NCI-H2196 treated with DMSO at 0.1 percent for 48 hours (cell line): ENCODE results near the gene BAD.
"Not testable (repeated sequence)": the region's sequence is repeated elsewhere in the genome, so short reads cannot be mapped to it uniquely, and the experiment has no call there.

Source experiments
- DNase-seq: peaks from one replicate; lab custom pipeline; 2025; ENCODE audit not compliant: unreplicated experiment; lab: John Stamatoyannopoulos, UW

Gene BAD

DNA sequence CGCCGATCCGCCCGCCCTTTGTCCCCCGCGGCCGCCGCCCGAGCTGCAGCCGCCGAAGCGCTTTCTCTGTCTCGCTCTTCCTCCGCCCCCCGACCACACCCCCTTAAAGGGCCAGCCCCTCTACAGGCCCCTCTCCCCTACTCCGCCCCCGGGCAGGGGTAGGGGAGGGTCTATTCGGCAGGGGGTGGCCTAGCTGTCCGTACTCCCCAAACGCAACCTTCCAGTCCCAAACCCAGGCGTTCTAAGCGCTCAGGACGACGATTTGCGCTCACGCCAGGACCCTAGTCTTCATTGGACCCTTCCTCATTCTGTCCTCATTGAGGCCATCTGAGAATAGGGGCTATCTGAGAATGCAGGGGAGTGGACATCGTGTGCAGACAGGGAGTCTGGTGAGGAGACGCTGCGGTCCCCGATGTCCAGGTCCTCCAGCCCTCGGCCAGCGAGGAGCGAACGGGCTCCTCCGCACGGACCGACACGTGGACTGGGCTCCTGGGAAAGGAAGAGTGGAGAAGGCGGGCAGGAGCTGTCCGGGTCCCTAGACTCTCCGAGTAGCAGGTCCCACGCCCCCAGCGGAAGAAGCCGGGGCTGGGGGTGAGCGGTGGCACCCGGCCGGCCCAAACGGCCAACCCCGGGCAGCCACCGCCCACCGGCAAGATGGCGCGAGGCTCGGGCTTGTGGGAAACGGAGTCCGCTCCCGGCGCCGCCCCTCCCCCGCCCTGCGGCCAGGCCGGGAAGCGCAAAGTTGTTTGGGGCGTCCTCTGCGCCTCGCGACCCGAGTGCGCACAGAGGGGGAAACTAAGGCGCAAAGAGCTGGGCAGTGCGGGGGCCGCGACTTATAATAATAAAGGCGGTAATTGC, 37.4 kb downstream of the BAD start, which contains the start of gene PPP1R14B:
TSS of gene PPP1R14B (minus strand) at position 73 of the 858 bp plus-strand sequence. CDS start 270 bp downstream, outside the sequence.
- peak; percentile 76 for DNase-seq

DNA sequence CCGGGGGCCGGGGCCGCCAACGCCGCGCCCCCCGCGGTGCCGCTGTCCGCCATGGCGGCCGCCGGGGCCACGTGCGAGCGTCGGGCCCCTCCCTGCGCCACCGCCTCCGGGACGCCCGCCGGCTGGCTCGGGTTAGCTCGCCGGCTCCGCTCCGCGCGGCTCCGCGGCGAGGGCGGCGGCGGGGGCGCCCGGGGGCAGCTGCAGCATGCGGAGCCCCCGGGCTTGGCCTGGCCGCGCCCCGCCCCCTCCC, 37.9 kb downstream of the BAD start:
- DNase-seq = not testable (repeated sequence)

DNA sequence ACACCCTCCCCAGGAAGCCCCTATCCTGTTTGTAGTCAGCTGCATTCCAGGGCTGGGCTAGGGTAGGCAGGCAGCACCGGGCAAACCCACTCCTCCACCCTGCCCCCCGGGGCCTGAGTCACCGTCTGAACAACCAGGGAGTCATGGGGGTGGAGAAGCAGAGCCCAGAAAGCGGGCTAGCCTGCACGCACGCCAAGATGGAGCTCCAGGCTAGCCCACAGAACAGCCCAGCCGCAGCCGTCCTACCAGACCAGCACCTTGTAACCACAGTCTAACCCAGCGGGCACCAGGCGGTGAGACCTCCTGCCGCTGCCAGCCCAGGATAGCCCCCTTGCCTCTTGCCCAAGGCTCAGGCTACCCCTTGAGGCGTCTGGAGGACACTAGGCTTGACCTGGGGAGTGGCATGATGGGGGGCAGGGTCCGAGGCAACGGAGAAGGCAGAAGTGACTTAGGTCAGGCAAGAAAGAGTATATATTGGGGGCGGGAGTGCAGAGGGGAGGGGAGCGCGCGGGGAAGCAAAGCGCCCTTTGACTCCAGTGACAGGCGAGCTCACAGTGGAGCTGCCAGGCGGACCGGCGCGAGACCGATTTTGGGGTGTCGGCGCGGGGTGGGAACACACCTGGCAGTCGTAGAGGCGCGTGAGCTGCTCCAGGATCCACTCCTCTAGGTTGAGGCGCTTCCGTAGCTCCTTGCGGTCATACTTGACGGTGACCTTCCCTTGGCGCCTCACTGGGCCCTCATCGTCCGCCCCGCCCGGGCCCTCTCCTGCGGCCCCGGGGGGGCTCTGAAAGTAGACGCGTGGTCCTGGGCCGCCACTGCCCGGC, 38.5 kb downstream of the BAD start:
- peak; percentile 37 for DNase-seq

DNA sequence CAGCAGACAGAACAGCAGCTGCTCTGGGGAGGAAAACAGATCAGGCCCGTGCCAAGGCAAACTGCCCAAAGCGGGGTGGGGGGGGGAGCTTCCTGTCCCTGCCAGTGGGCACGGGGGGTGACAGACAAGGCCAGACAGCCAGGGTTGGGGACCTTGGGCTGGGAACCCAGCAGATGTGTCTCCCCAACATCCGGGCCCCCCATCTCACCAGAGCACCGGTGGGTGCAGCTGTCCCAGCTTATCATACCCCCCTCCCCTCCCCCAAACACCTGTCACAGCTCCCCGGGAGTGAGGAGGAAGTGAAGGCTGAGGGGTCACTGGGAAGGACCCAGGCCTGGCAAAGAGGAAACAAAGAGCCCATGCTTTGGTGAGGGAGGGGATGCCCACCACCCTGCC, 39.1 kb downstream of the BAD start:
- DNase-seq = peak; percentile 30

DNA sequence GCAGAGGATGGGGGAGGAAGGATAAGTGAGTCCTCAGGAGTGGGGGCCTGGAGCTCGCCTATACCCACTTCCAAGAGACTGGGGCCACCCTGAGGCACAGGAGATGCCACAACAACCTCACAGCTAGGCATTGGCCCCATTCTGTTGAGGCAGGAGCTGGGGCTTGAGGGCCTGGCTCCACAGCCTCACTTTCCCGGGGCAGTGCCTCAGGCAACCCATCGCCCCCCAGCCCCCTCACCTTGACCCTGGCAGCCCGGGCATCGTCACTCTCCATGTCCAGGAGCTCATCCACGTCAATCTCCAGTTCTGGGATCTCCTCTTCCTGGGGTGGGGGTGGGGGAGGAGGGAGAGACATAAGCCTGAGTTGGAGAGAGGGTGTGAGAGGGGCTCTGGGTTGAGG, 39.5 kb downstream of the BAD start:
- no peak for DNase-seq

DNA sequence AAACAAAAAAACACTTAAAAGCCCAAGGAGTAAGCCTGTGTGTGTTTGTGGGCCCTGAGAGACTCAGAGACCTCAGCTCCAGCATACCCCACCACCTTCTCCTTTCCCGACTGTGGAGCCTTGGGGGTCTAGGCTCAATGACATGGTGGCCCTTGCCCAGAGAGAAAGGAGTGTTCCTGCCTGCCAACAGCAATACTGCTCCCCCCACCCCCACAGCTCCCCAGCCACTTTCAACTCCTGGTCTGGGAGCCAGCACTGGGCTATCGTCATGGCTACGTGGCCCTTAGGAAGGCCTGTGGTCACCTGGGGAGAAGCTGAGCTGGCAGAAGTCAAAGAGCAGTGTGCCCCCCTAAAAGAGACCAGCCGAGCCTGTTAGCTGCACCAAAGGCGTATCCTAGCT, 40.4 kb downstream of the BAD start:
- DNase-seq = no peak

DNA sequence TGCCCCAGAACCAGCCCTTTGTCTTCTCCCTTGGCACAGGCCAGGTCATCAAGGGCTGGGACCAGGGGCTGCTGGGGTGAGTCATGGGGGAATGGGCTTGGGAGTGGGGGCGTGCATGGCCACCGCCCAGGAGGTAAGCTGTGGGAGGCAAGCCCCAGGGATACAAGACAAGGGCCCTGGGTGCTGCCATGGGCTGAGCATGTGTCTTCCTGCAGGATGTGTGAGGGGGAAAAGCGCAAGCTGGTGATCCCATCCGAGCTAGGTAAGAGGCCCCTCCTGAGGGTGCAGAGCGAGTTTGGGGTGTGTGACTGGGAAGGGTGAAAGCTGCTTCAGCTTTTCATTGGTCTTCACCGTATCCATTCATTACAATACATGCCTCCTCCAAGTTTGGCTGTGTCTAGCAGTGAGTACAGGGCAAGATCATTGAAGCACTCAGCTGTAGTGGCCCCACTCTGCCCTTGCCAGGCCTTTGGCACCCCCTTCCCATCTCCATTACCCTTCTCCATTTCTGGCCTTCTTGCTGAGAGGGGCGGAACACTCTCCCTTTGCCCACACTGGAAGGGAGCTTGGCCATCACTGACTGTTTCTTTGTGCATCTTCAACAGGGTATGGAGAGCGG, 41.1 kb downstream of the BAD start:
- no peak for DNase-seq

DNA sequence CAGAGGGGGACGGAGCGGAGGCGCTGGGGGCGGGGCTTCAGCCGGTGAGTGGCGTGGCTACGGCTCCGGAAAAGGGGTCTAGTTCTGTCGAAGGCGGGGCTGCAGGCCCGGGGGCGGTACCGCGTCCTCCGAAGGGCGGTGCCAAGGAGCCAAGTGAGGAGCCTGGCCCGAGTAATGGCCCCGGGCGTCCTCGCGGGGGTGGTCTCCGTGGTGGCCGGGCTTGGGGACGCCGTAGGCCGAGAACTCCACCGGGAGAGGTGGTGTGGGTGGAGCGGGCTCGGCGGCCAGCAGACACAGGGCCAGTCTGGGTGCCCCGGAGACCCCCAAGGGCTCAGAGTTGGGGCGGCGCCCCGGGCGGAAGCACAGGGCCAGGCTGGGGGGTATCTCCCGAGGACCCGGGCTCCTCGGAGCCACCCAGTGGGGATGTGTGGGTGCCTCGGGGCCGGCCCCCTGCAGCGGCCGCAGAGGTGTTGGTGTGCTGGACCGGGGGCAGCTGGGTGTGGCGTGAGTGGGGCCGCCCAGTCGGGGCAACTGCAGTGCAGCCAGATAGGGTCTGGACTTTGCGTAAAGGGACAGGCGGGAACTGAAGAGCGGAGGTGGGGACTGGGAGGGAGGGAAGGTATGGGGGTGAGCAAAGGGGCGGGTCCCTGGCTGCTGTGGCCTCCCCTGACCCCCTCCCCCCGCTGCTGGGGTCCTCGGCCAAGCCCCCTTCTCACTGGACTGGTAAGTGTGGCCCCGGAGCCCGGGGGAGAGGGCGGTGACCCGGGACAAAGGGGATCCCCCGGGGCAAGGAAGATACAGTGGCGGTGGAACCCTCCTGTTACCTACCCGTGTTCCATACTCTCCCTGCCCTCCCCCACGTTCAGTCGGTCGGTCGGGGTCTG, 42.7 kb downstream of the BAD start:
- DNase-seq = no peak

DNA sequence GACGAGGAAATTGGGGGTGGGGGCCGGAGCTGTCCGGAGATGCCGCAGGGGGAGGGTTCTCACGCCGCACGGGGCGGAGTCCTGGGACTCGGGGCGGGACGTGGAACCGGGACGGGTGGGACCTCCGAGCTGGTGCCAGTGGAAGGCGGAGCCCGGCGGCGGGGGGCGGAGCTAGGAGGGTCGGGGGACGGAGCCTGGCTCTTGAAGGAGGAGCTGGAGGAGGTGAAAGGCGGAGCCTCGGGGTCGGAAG, 43.3 kb downstream of the BAD start:
- DNase-seq = peak; percentile 94

DNA sequence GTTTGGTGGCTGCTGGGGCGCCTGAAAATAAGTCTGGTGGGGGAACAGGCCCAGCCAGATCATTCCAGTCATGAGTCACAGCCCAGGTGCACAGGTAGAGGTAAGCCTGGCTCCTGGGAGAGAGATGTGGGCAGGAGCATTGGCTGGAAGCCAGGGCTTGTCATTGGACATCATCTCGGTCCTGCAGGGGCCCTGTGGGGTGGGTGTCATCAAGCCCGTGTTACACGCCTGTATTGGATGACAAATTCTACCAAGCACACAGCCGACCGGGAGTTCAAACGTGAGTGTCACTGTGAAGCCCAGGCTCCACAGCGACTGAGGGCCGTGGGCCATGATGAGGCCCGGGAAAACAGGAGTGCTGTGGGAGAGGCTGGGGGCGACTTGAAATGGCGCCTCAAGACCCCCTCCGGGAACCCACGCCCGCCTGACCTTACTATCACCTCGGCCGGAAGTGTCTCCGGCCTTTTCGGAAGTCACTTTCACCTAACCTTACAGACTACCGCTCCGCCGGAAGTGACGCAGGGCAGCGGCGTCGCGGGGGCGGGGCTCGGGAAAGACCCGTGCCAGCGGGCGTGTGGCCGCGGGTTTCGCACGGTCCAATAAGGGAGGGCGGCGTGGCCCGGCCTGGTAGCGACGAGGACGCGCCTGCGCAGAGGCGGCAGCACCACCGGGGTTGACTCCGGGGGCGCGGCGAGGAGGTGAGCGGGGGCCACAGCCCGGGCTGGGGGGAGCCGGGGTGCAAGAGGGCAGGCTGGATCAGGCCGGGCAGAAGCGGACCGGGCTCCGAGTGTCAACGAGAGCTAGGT, 43.8 kb downstream of the BAD start, which contains the start of gene FKBP2:
TSS of gene FKBP2 (plus strand) at position 661 of the 806 bp plus-strand sequence. CDS start 1,293 bp downstream, outside the sequence.
- peak; percentile 95 for DNase-seq

DNA sequence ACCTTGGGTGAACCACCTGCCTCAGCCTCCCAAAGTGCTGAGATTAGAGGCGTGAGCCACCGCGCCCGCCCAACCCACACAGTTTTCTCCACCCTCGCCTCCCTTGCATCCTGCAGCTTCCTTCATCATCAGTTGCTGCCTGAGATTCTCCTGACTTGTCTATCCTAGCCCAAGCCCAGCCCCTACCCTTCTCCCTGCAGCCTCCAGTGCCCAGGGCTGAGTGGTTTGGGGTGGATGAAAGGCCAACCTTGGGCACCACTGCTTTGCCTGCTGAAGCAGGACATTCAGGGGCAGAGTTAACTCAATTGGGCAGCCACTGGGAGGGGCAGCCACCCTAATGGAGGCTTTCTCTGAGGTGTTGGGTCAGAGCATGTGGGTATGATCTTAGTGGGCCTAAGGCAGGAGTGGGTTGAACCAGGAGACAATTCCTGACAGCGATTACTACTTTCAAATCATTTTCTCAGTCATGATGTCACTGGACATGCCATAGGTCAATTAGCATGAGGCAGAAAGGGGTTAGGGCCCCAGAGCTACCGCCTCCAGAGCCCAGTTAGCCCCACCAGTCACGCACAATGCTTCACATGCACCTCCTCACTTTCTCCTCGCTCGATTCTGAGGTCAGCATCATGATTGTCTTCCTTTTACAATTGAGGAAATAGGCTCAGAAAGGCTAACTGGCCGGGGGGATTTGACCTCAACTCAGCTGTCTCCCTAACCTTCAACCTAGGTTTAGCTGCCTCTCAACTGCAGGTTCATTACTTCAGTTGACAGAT, 44.6 kb downstream of the BAD start:
- no peak for DNase-seq

DNA sequence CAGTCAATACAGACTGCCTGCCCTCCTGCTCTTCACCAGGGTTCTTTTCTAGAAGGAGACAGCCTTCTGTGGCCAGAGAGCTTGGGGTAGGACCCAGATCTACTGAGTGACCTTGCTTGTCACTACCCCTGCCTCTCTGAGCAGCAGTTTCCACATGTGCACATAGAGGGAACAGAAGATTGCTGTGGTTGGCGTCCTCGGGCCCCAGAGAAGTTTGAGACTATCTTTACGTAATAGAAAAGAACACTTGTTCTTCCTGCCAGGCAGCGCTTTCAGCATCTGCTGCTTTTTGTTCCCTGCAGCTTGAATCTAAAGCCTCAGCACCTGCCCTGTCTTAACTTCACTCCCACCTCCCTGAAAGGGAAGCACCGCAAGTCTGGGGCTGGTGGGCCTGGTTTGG, 45.5 kb downstream of the BAD start:
- no peak for DNase-seq

DNA sequence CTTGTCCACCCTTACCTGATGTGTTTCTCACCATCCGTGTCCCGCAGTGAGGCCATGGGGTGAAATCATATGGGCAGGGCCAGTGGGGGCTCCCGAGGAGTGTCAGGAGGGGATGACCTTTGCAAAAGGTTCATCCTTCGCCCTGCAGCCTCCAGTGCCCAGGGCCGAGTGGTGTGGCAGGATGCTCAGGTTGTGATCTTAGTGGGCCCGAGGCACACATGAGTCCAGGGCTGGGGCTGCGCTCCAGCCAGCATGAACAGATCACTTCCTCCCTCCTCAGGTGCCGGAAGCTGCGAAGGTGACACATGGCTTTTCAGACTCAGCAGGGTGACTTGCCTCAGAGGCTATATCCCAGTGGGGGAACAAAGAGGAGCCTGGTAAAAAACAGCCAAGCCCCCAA, 46.4 kb downstream of the BAD start:
- DNase-seq = no peak

DNA sequence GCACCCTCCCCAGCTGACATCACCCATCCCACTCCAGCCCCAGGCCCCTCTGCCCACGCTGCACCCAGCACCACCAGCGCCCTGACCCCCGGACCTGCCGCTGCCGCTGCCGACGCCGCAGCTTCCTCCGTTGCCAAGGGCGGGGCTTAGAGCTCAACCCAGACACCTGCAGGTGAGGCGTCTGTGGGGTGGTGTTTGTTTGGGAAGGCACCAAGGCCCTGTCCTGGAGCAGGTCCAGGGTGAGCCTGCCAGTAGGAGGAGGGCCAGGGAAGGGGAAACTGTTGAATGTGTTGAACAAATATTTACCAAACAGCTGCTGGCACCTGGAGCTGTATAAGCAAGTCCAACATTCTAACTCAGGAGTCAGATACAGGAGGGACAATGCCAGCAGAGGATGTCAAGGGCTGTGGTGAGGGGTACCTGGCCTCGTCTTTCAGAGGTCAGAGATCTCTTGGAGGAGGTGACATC, 46.9 kb downstream of the BAD start:
- DNase-seq = peak; percentile 95

DNA sequence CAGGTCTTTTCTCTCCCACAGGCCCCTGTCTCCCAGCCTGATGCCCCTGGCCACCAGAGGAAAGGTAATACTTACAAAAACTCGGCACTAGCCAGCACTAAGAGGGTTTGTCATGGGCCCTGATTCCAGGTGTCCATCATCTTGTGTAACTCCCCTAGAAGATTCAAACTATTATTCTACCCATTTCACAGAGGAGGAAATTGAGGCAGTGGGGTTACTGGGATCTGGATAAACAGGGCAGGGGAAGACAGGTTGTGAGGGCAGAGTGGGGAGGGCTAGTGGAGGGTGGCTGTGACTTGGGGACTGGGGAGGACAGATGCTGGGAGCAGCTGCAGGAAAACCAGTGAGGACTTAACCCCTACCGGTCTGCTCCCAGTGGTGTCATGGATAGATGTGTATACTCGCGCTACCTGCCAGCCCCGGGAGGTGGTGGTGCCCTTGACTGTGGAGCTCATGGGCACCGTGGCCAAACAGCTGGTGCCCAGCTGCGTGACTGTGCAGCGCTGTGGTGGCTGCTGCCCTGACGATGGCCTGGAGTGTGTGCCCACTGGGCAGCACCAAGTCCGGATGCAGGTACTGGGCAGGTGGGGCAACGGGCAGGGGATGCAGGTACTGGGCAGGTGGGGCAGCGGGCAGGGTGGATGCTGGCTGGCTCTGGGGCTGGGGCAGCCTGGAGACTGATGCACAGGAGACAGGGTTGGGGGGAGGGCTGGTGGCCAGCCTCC, 48.9 kb downstream of the BAD start:
- no peak for DNase-seq

DNA sequence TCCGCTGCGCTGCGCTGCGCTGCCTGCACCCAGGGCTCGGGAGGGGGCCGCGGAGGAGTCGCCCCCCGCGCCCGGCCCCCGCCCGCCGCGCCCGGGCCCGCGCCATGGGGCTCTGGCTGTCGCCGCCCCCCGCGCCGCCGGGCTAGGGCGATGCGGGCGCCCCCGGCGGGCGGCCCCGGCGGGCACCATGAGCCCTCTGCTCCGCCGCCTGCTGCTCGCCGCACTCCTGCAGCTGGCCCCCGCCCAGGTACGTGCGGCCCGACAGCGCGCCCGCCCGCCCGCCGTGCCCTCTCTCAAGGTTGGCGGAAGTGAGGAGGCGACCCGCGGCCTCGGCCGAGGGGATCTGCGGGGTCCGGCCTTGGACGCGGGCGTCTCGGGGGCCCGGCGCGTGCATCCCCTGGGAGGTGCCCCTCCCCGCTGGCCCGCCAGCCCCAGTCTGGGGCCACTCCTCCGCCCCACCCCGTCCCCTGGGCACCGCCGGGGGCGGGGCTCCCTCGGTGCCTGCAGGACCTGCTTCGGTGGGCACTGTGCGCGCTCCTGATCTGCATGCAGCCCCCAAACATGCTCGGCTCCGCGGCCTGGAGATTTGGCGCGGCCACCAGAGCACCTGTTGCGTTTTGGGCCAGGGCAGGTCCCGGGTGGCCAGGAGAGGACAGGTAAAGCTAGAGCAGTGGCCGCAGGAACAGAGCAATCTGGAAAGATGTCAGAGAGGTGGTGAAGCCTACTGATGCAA, 49.7 kb downstream of the BAD start:
- DNase-seq = no peak

DNA sequence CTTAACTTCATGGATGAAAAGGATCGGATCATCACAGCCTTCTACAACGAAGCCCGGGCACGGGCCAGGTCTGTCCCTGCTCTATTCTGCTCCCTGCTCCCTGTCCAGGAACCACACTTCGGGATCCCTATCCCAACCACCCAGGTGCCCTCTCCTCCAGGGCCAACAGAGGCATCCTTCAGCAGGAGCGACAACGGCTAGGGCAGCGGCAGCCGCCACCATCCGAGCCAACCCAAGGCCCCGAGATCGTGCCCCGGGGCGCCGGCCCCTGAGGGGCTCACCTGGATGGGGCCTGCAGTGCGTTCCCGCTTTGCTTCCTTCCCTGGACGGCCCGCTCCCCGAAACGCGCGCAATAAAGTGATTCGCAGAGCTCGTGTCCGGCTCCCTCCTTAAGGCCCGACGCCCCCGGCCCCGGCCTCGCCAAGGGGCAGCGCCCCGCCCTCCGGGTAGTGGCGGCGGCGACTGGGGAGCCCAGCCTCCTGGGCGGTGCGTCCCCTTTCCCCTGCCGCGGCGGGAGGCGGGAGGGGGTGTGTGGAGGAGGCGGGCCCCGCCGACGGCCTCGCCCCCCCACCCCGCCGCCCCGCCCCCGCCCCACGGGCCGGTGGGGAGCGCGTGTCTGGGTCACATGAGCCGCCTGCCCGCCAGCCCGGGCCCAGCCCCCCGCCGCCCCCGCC, 50.4 kb downstream of the BAD start, which contains the start of gene VEGFB:
TSS of gene VEGFB (plus strand) at position 672 of the 674 bp plus-strand sequence. CDS start 250 bp downstream, outside the sequence.
- no peak for DNase-seq
